Measurements from ENCODE around the gene FAM118B.

The FAM118B gene

GRCh38 chr11:126211236-126212088, at the start of gene FAM118B, which contains the start of gene RPUSD4:
FAM118B (plus strand) TSS chr11:126211782; CDS start chr11:126235002, 23,220 bp downstream.
RPUSD4 (minus strand) TSS chr11:126211650; CDS start chr11:126211638, 12 bp downstream.
- Histone ChIP-seq H3K4me1 (ENCODE audit: insufficient read depth, low read length) (peaks cover 4% of the 10 kb centered on the region; the same call in 1 of the 2 replicates), H3K27ac (ENCODE audit: low read length) (peak within 1 kb of the TSS; percentile 79), H3K27me3 (ENCODE audit: insufficient read depth, low read length) (no peaks in the 10 kb centered on the region), H3K9me3 (ENCODE audit: insufficient read depth, low read depth, low read length) (no peaks in the 10 kb centered on the region), H3K9ac (ENCODE audit: low read depth, low read length) (peak within 1 kb of the TSS; percentile 91), H3K4me3 (ENCODE audit: low read length) (peak within 1 kb of the TSS; percentile 93), H3K36me3 (ENCODE audit: insufficient read depth, low read depth, low read length) (peaks cover 37% of the 10 kb centered on the region)

DNA sequence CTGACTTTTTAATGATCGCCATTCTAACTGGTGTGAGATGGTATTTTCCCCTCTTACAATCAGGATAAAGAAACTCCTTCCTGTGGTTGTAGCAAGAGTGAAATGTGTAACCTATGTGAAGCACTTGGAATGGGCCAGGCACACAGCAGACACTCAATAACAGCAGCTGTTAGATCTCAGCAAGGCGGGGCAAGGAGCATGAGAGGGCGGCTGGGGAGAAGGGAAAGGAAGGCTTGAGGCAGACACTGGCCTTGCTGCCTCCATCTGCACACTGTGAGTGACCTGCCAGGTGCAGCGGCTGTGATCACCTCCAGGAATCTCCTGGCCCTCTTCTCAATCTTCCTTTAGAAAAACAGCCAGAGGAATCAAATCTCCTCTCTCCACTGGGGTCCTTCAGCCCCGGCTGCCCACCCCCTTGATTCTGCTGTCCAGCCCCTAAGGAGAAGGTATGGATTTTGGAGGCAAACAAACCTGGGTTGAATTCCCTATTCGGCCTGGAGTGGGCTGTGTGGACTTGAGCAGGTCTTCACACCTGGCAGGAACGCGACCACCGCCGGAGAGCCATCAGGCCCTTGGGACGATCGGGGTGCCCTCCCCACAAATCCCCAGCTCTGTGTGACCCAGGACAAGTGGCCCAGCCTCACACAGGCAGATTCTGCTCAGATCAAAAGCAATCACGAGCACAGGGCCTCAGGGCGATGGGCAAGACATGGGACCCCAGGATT, 49.1 kb upstream of the FAM118B start:
- no peak overlapping the region for H3K27ac ChIP-seq (ENCODE audit: low read length)
- peaks cover 17% of the 10 kb centered on the region; the same call in 1 of the 2 replicates for H3K4me1 ChIP-seq (ENCODE audit: insufficient read depth, low read length)
- H3K9ac ChIP-seq (ENCODE audit: low read depth, low read length), result no peak overlapping the region

DNA sequence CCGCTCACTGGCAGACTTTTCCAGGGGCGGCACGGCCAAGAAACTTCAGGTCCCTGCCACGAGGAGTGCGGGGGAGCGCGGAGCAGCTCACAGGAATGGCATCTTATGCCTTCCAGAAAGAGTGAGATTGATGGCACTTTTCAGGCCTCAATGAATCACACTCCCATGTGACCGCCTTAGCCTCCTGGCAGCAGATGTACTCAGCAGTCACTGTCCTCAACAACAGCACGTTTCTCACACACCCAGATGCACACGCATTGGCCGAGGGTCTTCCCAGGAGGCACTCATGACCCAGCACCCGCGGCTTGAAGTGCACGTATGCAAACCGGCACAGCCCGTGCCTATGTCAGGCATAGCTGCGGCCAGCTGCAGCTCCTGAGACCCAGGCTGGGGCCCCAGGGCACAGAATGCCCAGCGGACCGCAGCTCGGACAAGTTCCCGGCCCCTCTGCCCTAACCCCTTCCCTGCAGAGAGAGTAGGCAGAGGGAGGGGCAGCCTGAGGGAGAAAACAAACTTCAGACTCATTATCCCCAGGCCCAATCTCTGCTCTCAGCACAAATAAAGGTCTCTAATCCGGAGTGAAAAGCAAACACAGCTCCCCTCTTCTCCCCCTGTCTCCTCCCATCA, 48.4 kb upstream of the FAM118B start:
- Histone ChIP-seq H3K36me3 (ENCODE audit: insufficient read depth, low read depth, low read length) (no peaks in the 10 kb centered on the region), H3K4me1 (ENCODE audit: insufficient read depth, low read length) (peaks cover 17% of the 10 kb centered on the region; the same call in 1 of the 2 replicates), H3K9me3 (ENCODE audit: insufficient read depth, low read depth, low read length) (no peaks in the 10 kb centered on the region), H3K27me3 (ENCODE audit: insufficient read depth, low read length) (peaks cover 25% of the 10 kb centered on the region), H3K27ac (ENCODE audit: low read length) (no peak overlapping the region), H3K9ac (ENCODE audit: low read depth, low read length) (no peak overlapping the region), H3K4me3 (ENCODE audit: low read length) (no peak overlapping the region)

More for the DNA sequence above, 49.1 kb upstream of the FAM118B start:
- Histone ChIP-seq H3K9me3 (ENCODE audit: insufficient read depth, low read depth, low read length) (no peaks in the 10 kb centered on the region), H3K27me3 (ENCODE audit: insufficient read depth, low read length) (peaks cover 25% of the 10 kb centered on the region), H3K4me3 (ENCODE audit: low read length) (no peak overlapping the region), H3K36me3 (ENCODE audit: insufficient read depth, low read depth, low read length) (no peaks in the 10 kb centered on the region)

DNA sequence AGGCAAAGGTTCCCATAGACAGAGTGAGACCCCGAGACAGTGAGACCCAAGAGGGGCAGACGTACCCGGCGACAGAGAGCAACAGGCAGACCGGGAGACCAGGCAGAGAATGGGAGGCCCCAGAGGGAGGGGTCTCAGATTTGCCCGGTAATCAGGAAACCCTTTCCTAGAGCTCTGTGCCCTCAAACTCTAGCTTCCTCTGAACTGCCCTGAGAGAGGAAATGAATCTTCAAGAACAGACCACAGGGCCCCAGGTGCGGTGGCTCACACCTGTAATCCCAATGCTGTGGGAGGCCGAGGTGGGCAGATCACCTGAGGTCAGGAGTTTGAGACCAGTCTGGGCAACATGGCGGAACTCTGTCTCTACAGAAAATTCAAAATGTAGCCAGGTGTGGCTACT, 47.8 kb upstream of the FAM118B start:
- Histone ChIP-seq H3K27me3 (ENCODE audit: insufficient read depth, low read length) (peaks cover 25% of the 10 kb centered on the region), H3K27ac (ENCODE audit: low read length) (no peak overlapping the region), H3K9ac (ENCODE audit: low read depth, low read length) (no peak overlapping the region), H3K4me1 (ENCODE audit: insufficient read depth, low read length) (peaks cover 17% of the 10 kb centered on the region; the same call in 1 of the 2 replicates), H3K4me3 (ENCODE audit: low read length) (no peak overlapping the region), H3K9me3 (ENCODE audit: insufficient read depth, low read depth, low read length) (no peaks in the 10 kb centered on the region), H3K36me3 (ENCODE audit: insufficient read depth, low read depth, low read length) (no peaks in the 10 kb centered on the region)

- no peaks in the 10 kb centered on the region for H3K36me3 ChIP-seq (ENCODE audit: insufficient read depth, low read depth, low read length)
- no peaks in the 10 kb centered on the region for H3K9me3 ChIP-seq (ENCODE audit: insufficient read depth, low read depth, low read length)
- peaks cover 19% of the 10 kb centered on the region; the same call in 1 of the 2 replicates for H3K4me1 ChIP-seq (ENCODE audit: insufficient read depth, low read length)
- peaks cover 25% of the 10 kb centered on the region for H3K27me3 ChIP-seq (ENCODE audit: insufficient read depth, low read length)
- no peak overlapping the region for H3K27ac ChIP-seq (ENCODE audit: low read length)
- H3K4me3 ChIP-seq (ENCODE audit: low read length), result no peak overlapping the region
- no peak overlapping the region for H3K9ac ChIP-seq (ENCODE audit: low read depth, low read length)
Measured at GRCh38 chr11:126164781-126165180, 46.8 kb upstream of the FAM118B start.

- H3K4me3 ChIP-seq (ENCODE audit: low read length), result no peak overlapping the region
- no peaks in the 10 kb centered on the region for H3K9me3 ChIP-seq (ENCODE audit: insufficient read depth, low read depth, low read length)
- H3K27ac ChIP-seq (ENCODE audit: low read length), result no peak overlapping the region
- H3K9ac ChIP-seq (ENCODE audit: low read depth, low read length), result no peak overlapping the region
- H3K27me3 ChIP-seq (ENCODE audit: insufficient read depth, low read length), result peaks cover 25% of the 10 kb centered on the region
- no peaks in the 10 kb centered on the region for H3K36me3 ChIP-seq (ENCODE audit: insufficient read depth, low read depth, low read length)
- peaks cover 19% of the 10 kb centered on the region; the same call in 1 of the 2 replicates for H3K4me1 ChIP-seq (ENCODE audit: insufficient read depth, low read length)
Measured at GRCh38 chr11:126165311-126165720, 46.3 kb upstream of the FAM118B start.

DNA sequence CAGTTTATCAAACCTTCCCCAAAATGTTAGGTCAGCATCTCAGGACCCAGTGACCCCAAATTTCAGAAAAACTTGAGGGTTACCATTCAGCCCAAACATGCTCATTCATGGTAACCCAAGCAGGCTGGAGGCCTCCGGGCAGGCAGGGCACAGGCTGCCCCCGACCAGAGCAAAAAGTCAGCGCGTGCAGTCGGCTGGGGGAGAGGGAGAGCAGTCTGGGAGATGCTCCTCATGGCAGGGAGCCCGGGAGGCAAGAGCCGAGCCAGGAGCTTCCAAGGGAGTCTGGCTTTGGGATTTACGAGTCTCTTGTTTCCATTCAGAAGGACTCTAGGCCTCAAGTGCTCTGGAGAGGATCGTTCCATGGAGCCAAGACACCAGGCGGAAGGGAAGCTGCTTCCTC, 45.8 kb upstream of the FAM118B start:
- Histone ChIP-seq H3K36me3 (ENCODE audit: insufficient read depth, low read depth, low read length) (no peaks in the 10 kb centered on the region), H3K4me1 (ENCODE audit: insufficient read depth, low read length) (peaks cover 15% of the 10 kb centered on the region; the same call in 1 of the 2 replicates), H3K9ac (ENCODE audit: low read depth, low read length) (no peak overlapping the region), H3K27ac (ENCODE audit: low read length) (no peak overlapping the region), H3K4me3 (ENCODE audit: low read length) (no peak overlapping the region), H3K27me3 (ENCODE audit: insufficient read depth, low read length) (peaks cover 25% of the 10 kb centered on the region), H3K9me3 (ENCODE audit: insufficient read depth, low read depth, low read length) (no peaks in the 10 kb centered on the region)

DNA sequence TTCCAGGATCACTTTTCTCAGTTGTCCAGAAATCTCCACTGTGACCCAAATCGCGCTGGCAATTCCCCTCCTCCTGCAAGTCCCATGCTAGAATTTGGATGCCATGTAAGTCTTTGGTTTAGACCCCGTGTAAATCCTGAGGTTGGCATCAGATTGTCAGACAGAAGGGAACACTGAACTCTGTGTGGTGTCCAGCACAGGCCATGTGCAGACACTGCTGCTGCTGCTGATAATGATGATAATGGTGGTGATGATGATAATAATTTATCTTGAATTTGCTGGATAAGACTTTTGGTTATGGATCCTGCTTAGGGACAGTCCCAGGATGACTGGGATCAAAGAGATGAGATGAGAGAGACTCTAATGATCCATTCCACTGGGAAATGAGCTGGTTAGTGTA, 45.2 kb upstream of the FAM118B start:
- Histone ChIP-seq H3K9ac (ENCODE audit: low read depth, low read length) (no peak overlapping the region), H3K4me1 (ENCODE audit: insufficient read depth, low read length) (peaks cover 11% of the 10 kb centered on the region; the same call in 1 of the 2 replicates), H3K9me3 (ENCODE audit: insufficient read depth, low read depth, low read length) (no peaks in the 10 kb centered on the region), H3K4me3 (ENCODE audit: low read length) (no peak overlapping the region), H3K27ac (ENCODE audit: low read length) (no peak overlapping the region), H3K27me3 (ENCODE audit: insufficient read depth, low read length) (peaks cover 19% of the 10 kb centered on the region; the same call in 1 of the 2 replicates), H3K36me3 (ENCODE audit: insufficient read depth, low read depth, low read length) (no peaks in the 10 kb centered on the region)

GRCh38 chr11:126167488-126167887, 44.1 kb upstream of the FAM118B start:
- no peaks in the 10 kb centered on the region for H3K36me3 ChIP-seq (ENCODE audit: insufficient read depth, low read depth, low read length)

DNA sequence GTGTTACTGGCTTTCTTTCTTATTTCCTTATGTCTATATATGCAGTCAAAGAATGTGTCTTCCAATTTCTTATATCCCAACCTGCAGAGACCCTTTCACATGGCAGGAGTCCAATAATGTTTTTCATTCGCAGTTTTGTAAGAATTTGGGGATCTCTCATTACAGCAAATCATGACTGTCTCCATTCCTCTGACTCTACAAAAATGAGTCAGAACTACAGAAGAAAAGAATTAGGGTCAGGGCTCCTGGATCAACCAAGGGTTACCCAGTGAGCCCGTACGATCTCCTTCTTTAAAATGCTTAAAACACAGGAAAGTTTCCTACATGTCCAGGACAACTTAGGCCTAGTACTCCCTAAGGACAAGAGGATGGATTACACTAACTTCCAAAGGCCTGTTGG, 42.3 kb upstream of the FAM118B start:
- Histone ChIP-seq H3K27me3 (ENCODE audit: insufficient read depth, low read length) (peaks cover 8% of the 10 kb centered on the region; the same call in 1 of the 2 replicates), H3K27ac (ENCODE audit: low read length) (no peak overlapping the region), H3K4me1 (ENCODE audit: insufficient read depth, low read length) (peaks cover 9% of the 10 kb centered on the region; the same call in 1 of the 2 replicates), H3K36me3 (ENCODE audit: insufficient read depth, low read depth, low read length) (no peaks in the 10 kb centered on the region), H3K9ac (ENCODE audit: low read depth, low read length) (no peak overlapping the region), H3K9me3 (ENCODE audit: insufficient read depth, low read depth, low read length) (no peaks in the 10 kb centered on the region), H3K4me3 (ENCODE audit: low read length) (no peak overlapping the region)

More at GRCh38 chr11:126167488-126167887, 44.1 kb upstream of the FAM118B start:
- H3K27ac ChIP-seq (ENCODE audit: low read length), result no peak overlapping the region
- H3K4me3 ChIP-seq (ENCODE audit: low read length), result no peak overlapping the region
- H3K9me3 ChIP-seq (ENCODE audit: insufficient read depth, low read depth, low read length), result no peaks in the 10 kb centered on the region
- H3K9ac ChIP-seq (ENCODE audit: low read depth, low read length), result no peak overlapping the region
- H3K4me1 ChIP-seq (ENCODE audit: insufficient read depth, low read length), result peaks cover 11% of the 10 kb centered on the region; the same call in 1 of the 2 replicates
- H3K27me3 ChIP-seq (ENCODE audit: insufficient read depth, low read length), result peaks cover 16% of the 10 kb centered on the region; the same call in 1 of the 2 replicates

- no peak overlapping the region for H3K4me3 ChIP-seq (ENCODE audit: low read length)
- no peak overlapping the region for H3K27ac ChIP-seq (ENCODE audit: low read length)
- H3K36me3 ChIP-seq (ENCODE audit: insufficient read depth, low read depth, low read length), result no peaks in the 10 kb centered on the region
- H3K27me3 ChIP-seq (ENCODE audit: insufficient read depth, low read length), result no peaks in the 10 kb centered on the region
- no peaks in the 10 kb centered on the region for H3K9me3 ChIP-seq (ENCODE audit: insufficient read depth, low read depth, low read length)
- peaks cover 9% of the 10 kb centered on the region; the same call in 1 of the 2 replicates for H3K4me1 ChIP-seq (ENCODE audit: insufficient read depth, low read length)
- no peak overlapping the region for H3K9ac ChIP-seq (ENCODE audit: low read depth, low read length)
Measured at GRCh38 chr11:126172596-126173038, 39.0 kb upstream of the FAM118B start.

Data from iPS-20b (cell line).